ENCODE results near the gene TMEM127. TPM values are rescaled to one million over a fixed set of nuclear protein-coding genes. Genes with fewer than 3 reads are reported as not detected.
"Not testable (repeated sequence)": the region's sequence is repeated elsewhere in the genome, so short reads cannot be mapped to it uniquely, and the experiment has no call there.

TMEM127 gene
- total RNA-seq, 1 donor from 2014 or later = 8.9 TPM

- Histone ChIP-seq H3K9me3 (ENCODE audit: control insufficient read depth in 3 of 3, low read length in 3 of 3) (no peaks in the 10 kb centered on the region), H3K4me3 (ENCODE audit: low read length in 3 of 3) (peak overlapping the region; percentile 81 to 100 (median 90)), H3K27me3 (ENCODE audit: control insufficient read depth in 3 of 3, insufficient read depth in 3 of 3, low read length in 3 of 3) (no peaks in the 10 kb centered on the region), H3K9ac (ENCODE audit: low read depth in 1 of 3, low read length in 3 of 3) (peak overlapping the region; percentile 89 to 95 (median 91)), H3K4me1 (ENCODE audit: control insufficient read depth in 3 of 3, insufficient read depth in 3 of 3, low read length in 3 of 3) (peaks cover 53 to 68% (median 61%) of the 10 kb centered on the region in 3 donors), H3K27ac (ENCODE audit: low read depth, low read length) (peak overlapping the region; percentile 95), H3K36me3 (ENCODE audit: control insufficient read depth in 3 of 3, insufficient read depth in 3 of 3, low read length in 3 of 3) (peaks cover 28% of the 10 kb centered on the region in 3 donors)
Measured at GRCh38 chr2:96264656-96265348, 995 bp downstream of the TMEM127 start.

GRCh38 chr2:96264086-96264485 is 1.7 kb downstream of the TMEM127 start:
- H3K4me3 ChIP-seq (ENCODE audit: low read length in 3 of 3) = peak overlapping the region; percentile 81 to 100 (median 90)
- H3K4me1 ChIP-seq (ENCODE audit: control insufficient read depth in 3 of 3, insufficient read depth in 3 of 3, low read length in 3 of 3) = peaks cover 61 to 75% (median 68%) of the 10 kb centered on the region in 3 donors
- peaks cover 24 to 25% (median 24%) of the 10 kb centered on the region in 3 donors for H3K36me3 ChIP-seq (ENCODE audit: control insufficient read depth in 3 of 3, insufficient read depth in 3 of 3, low read length in 3 of 3)
- H3K27me3 ChIP-seq (ENCODE audit: control insufficient read depth in 3 of 3, insufficient read depth in 3 of 3, low read length in 3 of 3) = no peaks in the 10 kb centered on the region
- H3K9me3 ChIP-seq (ENCODE audit: control insufficient read depth in 3 of 3, low read length in 3 of 3) = no peaks in the 10 kb centered on the region
- peak overlapping the region; percentile 95 for H3K27ac ChIP-seq (ENCODE audit: low read depth, low read length)
- peak overlapping the region; percentile 89 to 95 (median 91) for H3K9ac ChIP-seq (ENCODE audit: low read depth in 1 of 3, low read length in 3 of 3)

- Histone ChIP-seq H3K27me3 (ENCODE audit: control insufficient read depth in 3 of 3, insufficient read depth in 3 of 3, low read length in 3 of 3) (no peaks in the 10 kb centered on the region), H3K4me1 (ENCODE audit: control insufficient read depth in 3 of 3, insufficient read depth in 3 of 3, low read length in 3 of 3) (peaks cover 75 to 90% (median 82%) of the 10 kb centered on the region in 3 donors), H3K27ac (ENCODE audit: low read depth, low read length) (peak overlapping the region; percentile 94), H3K36me3 (ENCODE audit: control insufficient read depth in 3 of 3, insufficient read depth in 3 of 3, low read length in 3 of 3) (peaks cover 6 to 8% (median 7%) of the 10 kb centered on the region in 3 donors), H3K9me3 (ENCODE audit: control insufficient read depth in 3 of 3, low read length in 3 of 3) (no peaks in the 10 kb centered on the region), H3K4me3 (ENCODE audit: low read length in 3 of 3) (peak overlapping the region in 1 of 3 donors; percentile 13), H3K9ac (ENCODE audit: low read depth in 1 of 3, low read length in 3 of 3) (peak overlapping the region; percentile 15 to 54 (median 41))
Measured at GRCh38 chr2:96262306-96262705, 3.5 kb downstream of the TMEM127 start.

- Histone ChIP-seq H3K4me1 (ENCODE audit: control insufficient read depth in 3 of 3, insufficient read depth in 3 of 3, low read length in 3 of 3) (peaks cover 73 to 90% (median 80%) of the 10 kb centered on the region in 3 donors), H3K4me3 (ENCODE audit: low read length in 3 of 3) (peak overlapping the region in 2 of 3 donors; percentile 49 to 65), H3K27ac (ENCODE audit: low read depth, low read length) (peak overlapping the region; percentile 94), H3K27me3 (ENCODE audit: control insufficient read depth in 3 of 3, insufficient read depth in 3 of 3, low read length in 3 of 3) (no peaks in the 10 kb centered on the region), H3K9ac (ENCODE audit: low read depth in 1 of 3, low read length in 3 of 3) (peak overlapping the region; percentile 63 to 81 (median 71)), H3K36me3 (ENCODE audit: control insufficient read depth in 3 of 3, insufficient read depth in 3 of 3, low read length in 3 of 3) (peaks cover 4 to 8% (median 5%) of the 10 kb centered on the region in 3 donors), H3K9me3 (ENCODE audit: control insufficient read depth in 3 of 3, low read length in 3 of 3) (no peaks in the 10 kb centered on the region)
Measured at GRCh38 chr2:96261328-96262003, 4.3 kb downstream of the TMEM127 start.

GRCh38 chr2:96260387-96261260 is 5.2 kb downstream of the TMEM127 start:
- Histone ChIP-seq H3K36me3 (ENCODE audit: control insufficient read depth in 3 of 3, insufficient read depth in 3 of 3, low read length in 3 of 3) (peaks cover 3 to 8% (median 5%) of the 10 kb centered on the region in 3 donors), H3K27me3 (ENCODE audit: control insufficient read depth in 3 of 3, insufficient read depth in 3 of 3, low read length in 3 of 3) (no peaks in the 10 kb centered on the region), H3K9ac (ENCODE audit: low read depth in 1 of 3, low read length in 3 of 3) (peak overlapping the region; percentile 63 to 81 (median 71)), H3K4me1 (ENCODE audit: control insufficient read depth in 3 of 3, insufficient read depth in 3 of 3, low read length in 3 of 3) (peaks cover 73 to 91% (median 83%) of the 10 kb centered on the region in 3 donors), H3K4me3 (ENCODE audit: low read length in 3 of 3) (peak overlapping the region; percentile 11 to 65 (median 49)), H3K9me3 (ENCODE audit: control insufficient read depth in 3 of 3, low read length in 3 of 3) (no peaks in the 10 kb centered on the region), H3K27ac (ENCODE audit: low read depth, low read length) (peak overlapping the region; percentile 94)

GRCh38 chr2:96259497-96259921 is 6.3 kb downstream of the TMEM127 start:
- Histone ChIP-seq H3K27me3 (ENCODE audit: control insufficient read depth in 3 of 3, insufficient read depth in 3 of 3, low read length in 3 of 3) (no peaks in the 10 kb centered on the region), H3K27ac (ENCODE audit: low read depth, low read length) (peak overlapping the region; percentile 94), H3K4me3 (ENCODE audit: low read length in 3 of 3) (peak overlapping the region; percentile 11 to 65 (median 49)), H3K36me3 (ENCODE audit: control insufficient read depth in 3 of 3, insufficient read depth in 3 of 3, low read length in 3 of 3) (peaks cover 7 to 13% (median 8%) of the 10 kb centered on the region in 3 donors), H3K9ac (ENCODE audit: low read depth in 1 of 3, low read length in 3 of 3) (peak overlapping the region; percentile 71 to 81 (median 74)), H3K4me1 (ENCODE audit: control insufficient read depth in 3 of 3, insufficient read depth in 3 of 3, low read length in 3 of 3) (peaks cover 78 to 94% (median 88%) of the 10 kb centered on the region in 3 donors), H3K9me3 (ENCODE audit: control insufficient read depth in 3 of 3, low read length in 3 of 3) (no peaks in the 10 kb centered on the region)

- peak overlapping the region; percentile 94 for H3K27ac ChIP-seq (ENCODE audit: low read depth, low read length)
- H3K36me3 ChIP-seq (ENCODE audit: control insufficient read depth in 3 of 3, insufficient read depth in 3 of 3, low read length in 3 of 3) = peaks cover 14 to 17% (median 16%) of the 10 kb centered on the region in 3 donors
- peak overlapping the region; percentile 55 to 82 (median 74) for H3K9ac ChIP-seq (ENCODE audit: low read depth in 1 of 3, low read length in 3 of 3)
- peak overlapping the region; percentile 17 to 52 (median 49) for H3K4me3 ChIP-seq (ENCODE audit: low read length in 3 of 3)
- no peaks in the 10 kb centered on the region for H3K27me3 ChIP-seq (ENCODE audit: control insufficient read depth in 3 of 3, insufficient read depth in 3 of 3, low read length in 3 of 3)
- H3K4me1 ChIP-seq (ENCODE audit: control insufficient read depth in 3 of 3, insufficient read depth in 3 of 3, low read length in 3 of 3) = peaks cover 78 to 94% (median 88%) of the 10 kb centered on the region in 3 donors
- no peaks in the 10 kb centered on the region for H3K9me3 ChIP-seq (ENCODE audit: control insufficient read depth in 3 of 3, low read length in 3 of 3)
Measured at GRCh38 chr2:96258166-96259022, 7.4 kb downstream of the TMEM127 start.

- H3K4me1 ChIP-seq (ENCODE audit: control insufficient read depth in 3 of 3, insufficient read depth in 3 of 3, low read length in 3 of 3) = peaks cover 84 to 94% (median 91%) of the 10 kb centered on the region in 3 donors
Measured at GRCh38 chr2:96257744-96258143, 8.1 kb downstream of the TMEM127 start.

More at GRCh38 chr2:96257744-96258143, 8.1 kb downstream of the TMEM127 start:
- Histone ChIP-seq H3K36me3 (ENCODE audit: control insufficient read depth in 3 of 3, insufficient read depth in 3 of 3, low read length in 3 of 3) (peaks cover 19 to 22% (median 19%) of the 10 kb centered on the region in 3 donors), H3K27ac (ENCODE audit: low read depth, low read length) (peak overlapping the region; percentile 94), H3K4me3 (ENCODE audit: low read length in 3 of 3) (peak overlapping the region in 1 of 3 donors; percentile 52), H3K9ac (ENCODE audit: low read depth in 1 of 3, low read length in 3 of 3) (peak overlapping the region; percentile 18 to 82 (median 74))
- H3K9me3 ChIP-seq (ENCODE audit: control insufficient read depth in 3 of 3, low read length in 3 of 3); H3K27me3 ChIP-seq (ENCODE audit: control insufficient read depth in 3 of 3, insufficient read depth in 3 of 3, low read length in 3 of 3): not testable (repeated sequence)
